ENCODE data around the gene WDR4.

GRCh38 chr21:42799516-42799915 lies 79.8 kb downstream of the WDR4 start:
- TF ChIP-seq, protein P1, sequence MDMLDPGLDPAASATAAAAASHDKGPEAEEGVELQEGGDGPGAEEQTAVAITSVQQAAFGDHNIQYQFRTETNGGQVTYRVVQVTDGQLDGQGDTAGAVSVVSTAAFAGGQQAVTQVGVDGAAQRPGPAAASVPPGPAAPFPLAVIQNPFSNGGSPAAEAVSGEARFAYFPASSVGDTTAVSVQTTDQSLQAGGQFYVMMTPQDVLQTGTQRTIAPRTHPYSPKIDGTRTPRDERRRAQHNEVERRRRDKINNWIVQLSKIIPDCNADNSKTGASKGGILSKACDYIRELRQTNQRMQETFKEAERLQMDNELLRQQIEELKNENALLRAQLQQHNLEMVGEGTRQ (IDR thresholded peaks at IDR 0.05), result no peak
- TF ChIP-seq CTCF (IDR thresholded peaks at IDR 0.05) (no peak), PHF8 (IDR thresholded peaks at IDR 0.05; ENCODE audit: borderline replicate concordance, low read depth) (no peak), CHD2 (IDR thresholded peaks at IDR 0.05; ENCODE audit: low read length, partially characterized antibody) (no peak), JUN (IDR thresholded peaks at IDR 0.05) (no peak), HOXB13 (CRISPR knock-in tag; IDR thresholded peaks at IDR 0.05; ENCODE audit: low read depth) (no peak)
- TF ChIP-seq, protein P2, sequence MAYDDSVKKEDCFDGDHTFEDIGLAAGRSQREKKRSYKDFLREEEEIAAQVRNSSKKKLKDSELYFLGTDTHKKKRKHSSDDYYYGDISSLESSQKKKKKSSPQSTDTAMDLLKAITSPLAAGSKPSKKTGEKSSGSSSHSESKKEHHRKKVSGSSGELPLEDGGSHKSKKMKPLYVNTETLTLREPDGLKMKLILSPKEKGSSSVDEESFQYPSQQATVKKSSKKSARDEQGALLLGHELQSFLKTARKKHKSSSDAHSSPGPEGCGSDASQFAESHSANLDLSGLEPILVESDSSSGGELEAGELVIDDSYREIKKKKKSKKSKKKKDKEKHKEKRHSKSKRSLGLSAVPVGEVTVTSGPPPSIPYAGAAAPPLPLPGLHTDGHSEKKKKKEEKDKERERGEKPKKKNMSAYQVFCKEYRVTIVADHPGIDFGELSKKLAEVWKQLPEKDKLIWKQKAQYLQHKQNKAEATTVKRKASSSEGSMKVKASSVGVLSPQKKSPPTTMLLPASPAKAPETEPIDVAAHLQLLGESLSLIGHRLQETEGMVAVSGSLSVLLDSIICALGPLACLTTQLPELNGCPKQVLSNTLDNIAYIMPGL (CRISPR knock-in tag; IDR thresholded peaks at IDR 0.05; ENCODE audit: borderline replicate concordance), result no peak

All from A549 (cell line).